Panc1 (cell line): Measurements from ENCODE around the gene ZNF419. TPM values are rescaled to one million over a fixed set of nuclear protein-coding genes. Genes with fewer than 3 reads are reported as not detected.

Experiments used
- ATAC-seq: fragments of 200-7000 bp; cut with Tn5 transposase; 2 replicates; pipeline ENCODE4 v1.9.1; 2020; ENCODE audit warnings: mild to moderate bottlenecking, moderate library complexity
- BruUV-seq: library from RNA; stranded (reverse); fragments of 400-500 nt; replicated peaks from 2 replicates; lab custom pipeline; 2021; lab: Mats Ljungman, UMichigan
- CTCF ChIA-PET: fragments of 300-600 bp; sonication (Branson Sonifier 250); formaldehyde crosslinking; loops from one replicate; lab custom pipeline; 2022; ENCODE audit warnings: antibody characterized with exemption; lab: Charles Lee
- POLR2A ChIA-PET: fragments of 300-600 bp; sonication (Branson Sonifier 250); formaldehyde crosslinking; loops from one replicate; lab custom pipeline; 2022; ENCODE audit warnings: antibody characterized with exemption; lab: Charles Lee
- DNase-seq: peaks from one replicate; pipeline ENCODE4 v3.0.0-alpha.2; 2010; ENCODE audit warnings: low read depth, low spot score
- H3K27ac ChIP-seq: 2 replicates; pipeline ENCODE4 v1.5.1; 2011; ENCODE audit warnings: mild to moderate bottlenecking, low read length, inconsistent platforms
- H3K27me3 ChIP-seq: fragments of 200-500 bp; sonication (Bioruptor generic); 2 replicates; pipeline ENCODE4 v1.6.0; 2014; ENCODE audit warnings: low read length, inconsistent platforms; ENCODE audit not compliant: control insufficient read depth, insufficient read depth
- H3K36me3 ChIP-seq: fragments of 200-500 bp; sonication (Bioruptor generic); 2 replicates; pipeline ENCODE4 v1.5.1; 2014; ENCODE audit warnings: inconsistent platforms, mild to moderate bottlenecking, low read length, moderate library complexity; ENCODE audit not compliant: control insufficient read depth, insufficient read depth
- H3K4me1 ChIP-seq: 2 replicates; pipeline ENCODE4 v1.5.1; 2011; ENCODE audit warnings: inconsistent platforms, mild to moderate bottlenecking, low read length, moderate library complexity; ENCODE audit not compliant: control insufficient read depth, insufficient read depth
- H3K4me3 ChIP-seq, 2 experiments: 2 replicates each; pipeline ENCODE4 v1.5.1; 2011 to 2012; ENCODE audit warnings: low read depth in 2 of 2, low read length in 2 of 2, mild to moderate bottlenecking in 2 of 2, inconsistent platforms in 1 of 2, moderate library complexity in 1 of 2
- H3K9me3 ChIP-seq: fragments of 200-500 bp; sonication (Bioruptor generic); 2 replicates; pipeline ENCODE4 v1.5.1; 2014; ENCODE audit warnings: low read depth, mild to moderate bottlenecking, inconsistent platforms, low read length, moderate library complexity; ENCODE audit not compliant: control insufficient read depth, insufficient read depth
- CTCF ChIP-seq: fragments of 450-650 bp; IDR thresholded peaks from 2 replicates; pipeline ENCODE4 v1.5.1; 2017; ENCODE audit warnings: mild to moderate bottlenecking
- POLR2AphosphoS5 ChIP-seq: IDR thresholded peaks from 2 replicates; pipeline ENCODE4 v1.6.1; 2012; ENCODE audit warnings: mild to moderate bottlenecking, low read depth, low read length, moderate library complexity
- REST ChIP-seq, 2 experiments: IDR thresholded peaks; 2 replicates each; pipeline ENCODE4 v1.6.1; 2011 to 2012; ENCODE audit warnings: low read depth in 2 of 2, control low read depth in 1 of 2, low read length in 1 of 2, mild to moderate bottlenecking in 1 of 2, moderate library complexity in 1 of 2; ENCODE audit not compliant: insufficient read depth in 1 of 2
- SIN3A ChIP-seq: IDR thresholded peaks from 2 replicates; pipeline ENCODE4 v1.6.1; 2012; ENCODE audit warnings: low read depth, mild to moderate bottlenecking, low read length, moderate library complexity, borderline replicate concordance; ENCODE audit not compliant: insufficient read depth
- TCF7L2 ChIP-seq: IDR thresholded peaks from 2 replicates; pipeline ENCODE4 v1.6.1; 2011; ENCODE audit warnings: mild to moderate bottlenecking, low read depth, low read length, inconsistent platforms
- in situ Hi-C: cut with HindIII; loops from 2 replicates; pipeline ENCODE4 v1.10.0; 2016; ENCODE audit warnings: low sequenced_read_pairs, low pct_unique_long_range_greater_than_20kb
- intact Hi-C: fragments of 100-400 bp; cut with micrococcal nuclease; formaldehyde crosslinking; loops from one replicate; pipeline ENCODE4 v1.10.0; 2022; ENCODE audit not compliant: unreplicated experiment
- total RNA-seq: library from RNA; stranded (reverse); gene quantifications from one replicate; pipeline ENCODE4 v1.2.1, GENCODE V29; 2021; ENCODE audit not compliant: unreplicated experiment

Gene ZNF419
- total RNA-seq, 1 experiment from 2014 or later: 14.0 TPM

GRCh38 chr19:57511484-57511883, 23.9 kb downstream of the ZNF419 start:
- POLR2A ChIA-PET: interaction anchor here (0.6 kb wide), 1 partner anchor 15 kb away, joined by 3 read pairs; no protein-coding TSS in a partner anchor
- in situ Hi-C loops: no loop called here

GRCh38 chr19:57512845-57513244, 25.3 kb downstream of the ZNF419 start:
- BruUV-seq: no TSS peak
- intact Hi-C loops (no loop called here), in situ Hi-C loops (no loop called here)
- Histone ChIP-seq H3K27ac (no peak overlapping the region), H3K36me3 (no peaks in the 10 kb centered on the region), H3K4me1 (no peaks in the 10 kb centered on the region), H3K27me3 (no peaks in the 10 kb centered on the region), H3K9me3 (peaks cover 66% of the 10 kb centered on the region), H3K4me3 (no peak overlapping the region)
- CTCF ChIA-PET: no interaction called here
- DNase-seq (no peak), ATAC-seq (no peak)
- TF ChIP-seq REST (IDR thresholded peaks at IDR 0.05; ENCODE audit: insufficient read depth in 1 of 2, low read depth in 2 of 2, low read length in 1 of 2): no peak
- no peak for TF ChIP-seq CTCF
- TF ChIP-seq POLR2AphosphoS5: no peak
- TF ChIP-seq SIN3A: no peak
- no peak for TF ChIP-seq TCF7L2
- POLR2A ChIA-PET: no interaction called here

More at GRCh38 chr19:57511484-57511883, 23.9 kb downstream of the ZNF419 start:
- peaks cover 75% of the 10 kb centered on the region for H3K9me3 ChIP-seq
- intact Hi-C loops: no loop called here
- ATAC-seq: no peak
- TF ChIP-seq CTCF: no peak
- no peak for TF ChIP-seq TCF7L2
- TF ChIP-seq REST (IDR thresholded peaks at IDR 0.05; ENCODE audit: insufficient read depth in 1 of 2, low read depth in 2 of 2, low read length in 1 of 2): no peak
- no peak for TF ChIP-seq POLR2AphosphoS5
- TF ChIP-seq SIN3A: no peak
- H3K4me1 ChIP-seq: no peaks in the 10 kb centered on the region
- no peaks in the 10 kb centered on the region for H3K27me3 ChIP-seq
- CTCF ChIA-PET: interaction anchor here (0.6 kb wide), 1 partner anchor 113 kb away, joined by 3 read pairs; no protein-coding TSS in a partner anchor
- DNase-seq: no peak
- no peak overlapping the region for H3K4me3 ChIP-seq
- no TSS peak for BruUV-seq
- no peak overlapping the region for H3K27ac ChIP-seq
- peaks cover 2% of the 10 kb centered on the region; the same call in 1 of the 2 replicates for H3K36me3 ChIP-seq
